NCI-H2196 (cell line): ENCODE measurements around the gene ABLIM2.

Source experiments
- DNase-seq: peaks from one replicate; lab custom pipeline; 2025; ENCODE audit not compliant: unreplicated experiment; lab: John Stamatoyannopoulos, UW

Gene ABLIM2

DNA sequence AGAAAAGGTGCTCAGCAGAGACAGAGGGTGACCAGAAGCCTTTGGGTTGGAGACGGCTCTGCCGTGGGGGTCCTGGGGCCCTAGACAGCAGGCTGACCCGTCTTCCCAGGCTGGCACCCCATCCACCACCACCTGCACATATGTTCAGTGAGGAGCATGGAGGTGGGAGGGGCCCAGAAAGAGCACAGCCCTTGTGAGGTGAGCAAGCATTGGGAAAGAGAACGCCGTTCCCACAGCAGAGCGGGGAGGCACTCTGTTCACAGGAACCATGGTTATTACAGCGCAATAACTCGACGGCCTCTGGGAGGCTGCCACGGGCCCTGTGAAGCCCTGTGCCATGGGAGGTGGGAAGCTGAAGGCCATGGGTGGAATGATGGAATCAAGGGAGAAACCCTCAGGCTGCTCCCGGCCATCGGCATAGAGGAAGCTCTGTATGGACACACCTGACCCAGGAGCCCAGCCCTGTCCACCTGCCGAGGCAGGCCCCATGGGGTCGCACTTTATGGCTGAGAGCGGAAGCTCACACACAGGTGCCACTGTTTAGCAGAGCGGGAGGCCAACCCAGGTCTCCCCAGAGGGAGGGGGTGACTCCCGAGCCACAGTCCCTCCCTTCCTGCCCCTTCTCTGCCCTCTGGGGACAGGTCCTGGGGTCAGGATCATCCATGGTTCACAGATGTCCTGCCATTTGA, 125.4 kb downstream of the ABLIM2 start:
- no peak for DNase-seq

DNA sequence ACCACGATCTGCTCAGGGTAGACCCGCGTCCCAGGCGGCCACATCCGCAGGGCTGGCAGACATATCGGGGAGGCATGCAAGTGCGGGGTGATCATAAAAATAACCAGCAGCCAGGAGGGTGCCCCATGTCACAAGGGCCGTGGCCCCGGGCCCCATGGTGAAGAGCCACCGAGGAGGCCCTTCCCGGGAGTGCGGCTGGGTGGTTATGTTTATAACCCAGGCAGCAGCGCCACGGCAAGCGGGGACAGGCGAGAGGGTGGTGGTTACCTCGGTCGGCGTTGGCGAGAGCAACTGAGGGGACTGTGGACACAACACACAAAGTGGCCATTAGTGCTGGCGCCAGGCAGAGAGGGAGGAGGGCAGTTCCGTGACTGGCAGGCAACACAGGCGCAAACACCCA, 126.2 kb downstream of the ABLIM2 start:
- no peak for DNase-seq

DNA sequence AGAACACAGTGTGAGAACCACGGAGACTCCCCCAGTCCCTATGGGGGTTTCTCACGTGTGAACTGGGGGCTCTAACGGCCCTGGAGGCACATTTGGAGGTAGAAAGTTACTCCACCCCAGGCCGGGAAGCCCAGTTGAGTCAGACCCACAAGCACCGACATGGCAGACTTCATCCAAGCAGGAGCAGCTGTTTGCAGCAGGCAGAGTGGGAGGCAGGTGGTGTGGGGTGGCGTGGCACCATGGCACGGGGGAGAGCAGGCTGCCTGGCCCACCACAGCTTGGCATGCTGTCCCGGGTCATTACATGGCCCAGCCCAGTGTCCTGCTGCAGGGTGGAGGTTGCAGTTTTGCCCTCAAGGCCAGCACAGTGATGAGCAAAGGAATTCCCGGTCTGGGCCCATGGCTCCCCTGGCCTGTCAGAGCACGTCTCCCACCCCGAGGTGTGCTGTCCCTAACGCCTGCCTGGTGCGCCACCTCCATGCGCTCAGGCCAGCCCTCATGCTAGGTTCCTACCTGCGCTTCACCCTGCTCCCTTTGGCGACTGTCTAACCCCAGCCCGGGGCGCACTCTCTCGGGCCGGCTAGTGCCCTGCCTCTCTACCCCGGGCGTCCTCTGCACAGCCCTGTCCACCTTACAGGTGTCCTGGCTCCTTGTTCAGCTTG, 128.4 kb downstream of the ABLIM2 start:
- no peak for DNase-seq

DNA sequence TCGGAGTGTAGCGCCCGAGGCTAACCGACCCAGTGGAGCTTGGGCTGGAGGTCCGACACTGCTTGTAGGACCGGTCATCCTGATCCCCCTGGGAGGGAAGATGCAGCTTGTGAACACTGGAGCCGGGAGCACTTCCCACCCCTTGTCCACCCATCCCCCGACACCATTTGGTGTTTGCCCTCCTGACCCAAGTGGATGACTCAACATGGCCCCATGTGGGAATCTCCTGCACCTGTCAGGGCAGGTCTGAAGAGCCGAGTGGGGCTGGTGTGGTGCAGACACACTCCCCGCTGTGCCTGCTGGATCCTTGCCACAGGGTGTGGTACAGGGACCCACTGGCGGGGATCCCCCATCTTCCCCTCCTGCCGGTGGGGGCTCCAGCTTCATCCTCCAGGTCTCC, 128.9 kb downstream of the ABLIM2 start:
- DNase-seq = peak; percentile 40

DNA sequence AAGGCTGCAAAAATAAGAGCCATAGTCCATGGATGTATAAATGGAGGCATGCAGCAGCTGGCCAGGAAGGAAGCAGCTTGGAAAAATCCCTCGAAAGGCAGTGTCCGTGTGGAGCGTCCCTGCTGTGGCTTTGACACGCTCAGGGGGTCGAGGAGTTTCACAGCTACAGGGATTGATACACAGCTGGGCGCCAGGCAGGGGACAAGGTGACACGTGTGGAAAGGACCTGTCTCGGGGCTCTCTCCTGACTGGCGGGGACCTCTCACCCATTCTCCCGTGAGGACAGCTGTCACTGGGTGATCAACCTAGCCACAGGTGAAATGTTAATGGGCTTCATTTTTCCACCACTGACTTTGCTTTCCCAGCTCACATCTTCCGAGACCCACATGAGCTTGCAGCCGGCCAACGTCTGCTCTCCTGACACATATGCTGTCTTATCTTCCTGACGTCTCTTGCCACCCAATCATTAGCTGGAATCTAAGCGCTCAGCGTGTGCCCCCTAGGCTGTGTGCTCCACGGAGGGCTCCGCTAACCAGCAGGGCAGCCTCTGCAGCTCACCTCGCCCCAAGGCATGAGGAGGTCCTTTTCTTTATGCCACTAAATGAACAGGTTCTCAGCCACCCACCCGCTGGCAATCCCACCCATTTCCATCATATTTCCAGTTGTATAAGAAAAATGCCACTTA, 129.6 kb downstream of the ABLIM2 start:
- no peak for DNase-seq

DNA sequence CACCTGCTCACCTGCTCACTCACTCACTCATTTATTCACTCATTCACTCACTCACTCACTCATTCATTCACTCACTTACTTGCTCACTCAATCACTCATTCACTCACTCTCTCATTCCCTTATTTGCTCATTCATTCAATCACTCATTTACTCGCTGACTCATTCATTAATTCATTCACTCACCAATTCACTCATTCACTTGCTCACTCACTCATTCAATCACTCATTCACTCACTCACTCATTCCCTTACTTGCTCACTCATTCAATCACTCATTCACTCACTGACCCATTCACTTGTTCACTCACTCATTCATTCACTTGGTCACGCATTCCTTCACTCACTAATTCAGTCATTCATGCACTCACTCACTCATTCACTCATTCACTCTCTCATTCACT, 130.2 kb downstream of the ABLIM2 start:
- no peak for DNase-seq

DNA sequence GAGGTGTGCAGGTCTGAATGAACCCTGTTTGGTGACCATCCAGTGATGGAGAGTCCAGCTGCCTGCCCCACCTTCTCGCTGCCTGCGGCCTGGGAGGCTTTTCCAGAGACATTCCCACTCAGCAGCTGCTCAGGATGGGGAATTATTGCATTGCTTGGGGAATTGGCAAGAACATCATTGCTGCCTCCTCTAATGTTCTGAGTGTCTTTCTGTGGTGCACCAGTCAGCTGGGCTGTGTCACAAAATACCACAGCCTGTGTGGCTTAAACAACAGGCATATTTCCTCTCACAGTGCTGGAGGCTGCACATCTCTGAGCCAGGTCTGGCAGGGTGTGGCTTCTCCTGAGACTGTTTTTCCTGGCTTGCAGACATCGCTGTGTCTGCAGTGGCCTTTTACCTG, 132.2 kb downstream of the ABLIM2 start:
- no peak for DNase-seq

DNA sequence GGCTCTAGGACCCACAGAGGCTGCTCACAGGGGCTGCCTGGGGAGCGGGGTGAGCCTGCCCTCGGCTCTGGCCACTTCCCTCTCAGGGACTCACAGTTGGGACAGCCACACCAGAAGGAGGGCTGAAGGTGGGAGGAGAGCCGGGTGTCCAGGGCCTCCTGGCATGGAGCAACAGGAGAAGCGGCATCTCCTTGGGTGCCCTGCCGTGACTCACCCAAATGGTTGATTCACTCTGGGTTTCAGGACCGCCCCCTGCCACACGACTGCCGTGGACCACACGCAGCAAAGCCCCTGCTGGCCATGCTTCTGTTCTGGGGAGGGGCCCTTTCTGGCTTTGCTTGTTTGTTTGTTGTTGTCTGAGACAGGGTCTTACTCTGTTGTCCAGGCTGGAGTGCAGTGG, 132.9 kb downstream of the ABLIM2 start:
- DNase-seq = no peak

DNA sequence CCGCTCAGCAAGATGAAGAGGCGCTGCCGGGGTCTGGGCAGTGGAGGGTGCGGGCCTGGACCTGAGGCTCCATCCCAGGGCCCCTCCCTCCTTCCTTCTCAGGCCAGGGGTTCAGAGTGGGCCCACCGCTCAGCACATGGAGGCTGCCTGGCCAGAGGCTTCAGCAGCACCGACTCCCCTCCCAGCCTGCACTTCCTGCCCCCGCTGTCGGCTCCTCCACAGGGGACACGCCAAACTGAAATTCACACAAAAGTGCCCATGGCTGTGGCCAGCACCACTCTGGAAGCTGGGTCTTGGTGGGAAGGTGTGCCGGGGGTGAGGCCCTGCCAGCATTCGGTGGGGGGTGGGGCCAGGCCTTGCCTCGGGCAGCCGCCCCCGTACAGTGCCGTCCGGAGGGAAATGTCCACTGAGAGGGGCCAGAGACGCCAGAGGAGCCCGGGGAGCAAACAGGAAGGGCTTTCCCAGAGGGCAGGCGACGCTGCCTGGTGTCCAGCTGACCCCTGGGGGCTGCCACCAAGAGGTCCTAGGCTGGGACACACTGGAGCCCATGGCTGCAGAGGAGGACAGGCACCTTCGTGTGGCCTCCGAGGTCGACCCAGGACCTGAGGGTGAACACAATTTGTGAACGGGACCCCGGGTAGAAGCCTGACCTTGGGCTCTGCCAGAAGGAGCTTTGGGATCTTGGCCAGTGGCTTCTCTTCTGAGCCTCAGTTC, 134.4 kb downstream of the ABLIM2 start:
- DNase-seq = no peak

DNA sequence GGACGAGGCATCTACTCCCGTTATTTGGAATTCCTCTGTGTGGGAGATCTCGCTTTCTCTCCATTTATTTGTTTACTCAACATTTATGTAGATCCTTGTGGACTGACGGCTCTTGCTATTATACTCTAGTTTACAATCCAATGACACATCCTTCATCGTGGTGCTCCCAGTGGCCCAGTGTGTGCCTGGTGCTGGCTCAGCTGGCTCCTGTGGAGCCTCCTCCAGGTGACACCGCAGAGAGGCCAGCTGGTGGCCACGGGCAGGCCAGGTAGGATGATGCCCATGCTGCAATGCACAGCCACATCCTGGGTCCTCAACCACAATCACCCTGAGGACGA, 134.9 kb downstream of the ABLIM2 start:
- DNase-seq = no peak

DNA sequence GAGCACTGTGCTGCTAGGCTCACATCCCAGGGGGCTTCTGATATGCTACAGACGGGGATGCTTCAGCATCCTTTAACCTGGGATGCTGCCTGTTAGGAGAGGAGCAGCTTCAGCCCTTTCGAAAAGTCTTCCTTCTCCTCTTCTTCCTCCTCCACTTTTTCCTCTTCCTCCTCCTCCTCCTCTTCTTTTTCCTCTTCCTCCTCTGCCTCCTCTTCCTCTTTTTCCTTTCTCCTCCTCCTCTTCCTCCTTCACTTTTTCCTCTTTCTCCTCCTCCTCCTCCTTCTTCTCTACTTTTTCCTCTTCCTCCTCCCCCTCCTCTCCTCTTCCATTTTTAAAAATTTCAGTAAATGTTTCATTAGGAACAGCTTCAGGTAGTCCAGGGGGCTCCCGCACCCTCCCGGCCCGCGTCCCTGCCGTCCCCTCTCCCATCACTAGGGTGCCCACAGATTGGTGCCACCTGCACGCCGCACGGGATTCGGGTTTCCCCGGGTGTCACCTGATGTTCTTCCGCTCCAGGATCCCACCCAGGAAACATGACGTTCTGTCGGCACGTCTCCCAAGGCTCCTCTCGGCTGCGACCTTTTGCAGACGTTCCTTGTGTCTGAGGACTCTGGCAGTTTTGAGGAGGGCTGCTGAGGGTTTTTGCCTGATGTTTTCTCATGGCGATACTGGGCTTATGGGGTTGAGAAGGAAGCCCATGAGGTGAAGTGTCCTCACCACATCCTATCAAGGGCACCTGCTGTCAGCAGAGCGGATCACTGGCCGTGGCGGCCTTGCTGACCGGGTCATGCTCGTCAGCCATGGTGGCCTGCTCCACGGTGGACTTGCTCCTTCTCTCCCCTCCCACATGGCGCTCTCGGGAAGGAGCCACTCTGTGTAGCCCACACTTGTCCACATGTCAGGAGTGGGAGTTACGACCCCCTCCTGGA, 135.6 kb downstream of the ABLIM2 start:
- no peak for DNase-seq

DNA sequence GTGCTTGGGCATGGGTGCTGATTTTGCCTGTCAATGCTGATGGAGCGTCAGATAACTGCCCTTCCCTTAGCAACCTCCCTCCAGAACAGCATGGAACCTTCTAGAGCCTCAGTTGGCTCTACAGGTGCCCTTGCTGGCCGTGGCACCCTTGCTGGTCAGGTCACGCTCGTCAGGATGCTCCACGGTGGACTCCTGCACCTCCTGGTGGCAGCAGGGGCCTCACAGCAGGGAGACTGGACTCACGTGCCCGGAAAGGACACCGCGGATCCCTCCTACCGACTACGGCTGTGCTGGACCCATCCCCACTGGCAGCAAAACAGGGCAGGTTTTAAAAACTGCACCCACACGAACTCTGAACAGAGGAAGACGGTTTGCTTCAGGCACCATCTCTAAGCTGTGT, 136.8 kb downstream of the ABLIM2 start:
- DNase-seq = no peak

DNA sequence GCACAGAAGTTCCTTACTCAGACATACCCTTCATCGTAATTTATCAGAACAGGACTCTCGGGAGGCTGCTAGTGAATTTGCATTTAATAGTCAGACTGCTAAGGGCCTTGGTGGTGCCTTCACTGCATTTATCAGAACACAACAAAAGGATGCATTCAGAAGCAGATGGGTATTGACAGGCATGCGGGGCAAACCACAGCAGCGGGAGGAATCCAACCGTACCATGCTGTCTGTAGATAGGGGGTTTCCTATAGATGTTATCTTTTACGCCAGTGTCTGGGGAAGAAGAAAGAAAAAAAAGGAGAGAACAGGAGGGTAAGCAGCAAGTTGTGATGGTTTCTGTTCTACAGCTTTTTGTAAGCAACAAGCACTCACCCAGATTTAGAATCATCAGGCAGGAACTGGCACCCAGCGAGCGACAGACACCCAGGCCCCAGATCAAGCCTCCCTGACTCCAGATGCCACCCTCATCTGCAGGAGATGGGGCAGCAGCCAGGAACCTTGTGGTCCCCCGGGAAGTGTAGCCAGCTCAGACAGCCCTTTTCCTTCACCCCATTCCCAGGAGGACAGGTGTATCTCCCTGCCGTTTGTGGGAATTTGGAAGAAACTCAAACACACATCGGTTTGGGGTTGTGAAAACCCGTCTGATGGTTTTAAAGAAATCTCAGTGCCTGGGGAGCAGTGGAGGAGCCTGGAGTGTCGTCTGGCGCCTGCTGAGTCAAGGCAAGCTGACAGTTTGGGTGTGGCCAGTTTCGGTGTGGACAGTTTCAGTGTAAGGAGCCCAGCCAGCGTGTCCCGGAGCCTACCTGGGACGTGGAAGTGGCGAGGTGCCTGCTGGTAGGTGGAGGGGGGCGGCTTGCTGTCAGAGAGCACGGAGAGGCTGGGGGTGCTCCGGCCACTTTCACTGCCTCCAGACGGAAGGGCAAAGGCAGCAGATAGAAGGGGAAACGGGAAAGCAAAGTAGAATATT, 138.9 kb downstream of the ABLIM2 start:
- no peak for DNase-seq

DNA sequence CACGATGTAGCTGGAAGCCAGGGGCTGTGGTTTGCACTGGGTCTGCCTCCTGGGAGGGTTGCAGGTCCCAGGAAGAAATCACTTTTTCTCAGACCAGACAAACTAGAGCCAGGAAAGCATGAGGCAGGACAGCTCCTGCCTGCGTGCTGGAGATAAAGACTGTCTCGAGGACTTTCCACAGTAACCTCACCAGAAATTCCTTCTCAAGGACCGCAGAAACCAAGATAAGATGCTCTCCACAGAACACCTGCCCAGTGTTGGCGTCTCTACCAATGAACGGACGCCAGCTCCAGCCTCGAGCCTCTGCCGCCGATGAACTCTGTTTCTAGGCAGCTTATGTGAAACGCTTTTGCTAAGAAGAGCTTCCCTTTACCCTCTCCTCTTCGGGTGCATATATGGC, 142.1 kb downstream of the ABLIM2 start:
- no peak for DNase-seq

DNA sequence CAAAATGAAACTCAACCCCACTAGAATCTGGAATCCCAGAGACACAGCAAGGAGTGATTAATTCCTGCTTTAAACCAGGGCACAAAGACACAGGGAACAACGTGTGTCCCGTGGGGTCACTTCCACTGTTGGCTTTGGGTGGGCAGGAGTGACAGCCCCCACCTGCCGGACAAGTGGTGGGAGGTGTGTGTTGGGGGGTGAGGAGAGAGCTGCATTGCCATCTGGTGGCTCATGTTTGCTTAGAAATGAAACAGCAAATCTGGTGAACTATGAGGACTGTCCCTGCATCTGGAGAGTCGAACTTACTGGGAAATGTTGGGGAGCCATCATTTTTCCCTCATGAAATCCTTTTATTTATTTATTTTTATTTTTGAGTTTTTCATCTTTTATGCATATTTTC, 143.1 kb downstream of the ABLIM2 start:
- no peak for DNase-seq

DNA sequence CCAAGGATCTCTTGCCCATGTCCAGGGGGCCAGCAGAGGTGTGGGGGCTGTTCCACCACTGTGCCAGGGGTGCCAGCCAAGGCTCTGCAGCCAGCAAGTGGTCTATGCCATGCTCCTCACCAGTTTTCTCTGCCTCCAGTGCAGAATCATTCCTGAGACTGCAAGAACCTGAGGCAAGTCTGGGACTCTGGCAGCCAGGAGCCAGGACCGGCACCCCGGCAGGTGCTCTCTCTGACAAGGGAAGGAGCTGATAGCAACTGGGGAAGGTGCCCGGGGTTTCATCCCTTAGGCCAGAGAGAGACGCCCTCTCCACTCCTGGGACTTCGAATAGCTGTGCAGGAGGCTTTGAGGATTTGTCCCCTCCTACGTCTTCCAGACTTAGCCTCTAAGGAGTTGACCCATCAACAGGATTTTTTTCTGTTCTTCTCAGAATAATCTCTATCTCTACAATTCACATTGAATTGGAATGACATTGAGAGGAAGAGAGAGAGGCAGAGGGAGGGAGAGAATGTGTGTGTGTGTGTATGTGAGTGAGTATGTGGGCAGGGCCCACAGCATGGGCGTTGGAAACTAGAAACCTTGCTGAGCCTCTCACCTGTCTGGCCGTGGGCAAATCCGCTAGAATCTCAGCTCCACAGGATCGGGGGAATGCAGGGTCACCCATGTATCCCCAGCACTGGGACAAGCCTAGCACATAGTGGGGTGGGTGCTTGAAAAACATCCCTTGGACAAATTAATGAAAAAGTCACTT, 144.5 kb downstream of the ABLIM2 start:
- no peak for DNase-seq

DNA sequence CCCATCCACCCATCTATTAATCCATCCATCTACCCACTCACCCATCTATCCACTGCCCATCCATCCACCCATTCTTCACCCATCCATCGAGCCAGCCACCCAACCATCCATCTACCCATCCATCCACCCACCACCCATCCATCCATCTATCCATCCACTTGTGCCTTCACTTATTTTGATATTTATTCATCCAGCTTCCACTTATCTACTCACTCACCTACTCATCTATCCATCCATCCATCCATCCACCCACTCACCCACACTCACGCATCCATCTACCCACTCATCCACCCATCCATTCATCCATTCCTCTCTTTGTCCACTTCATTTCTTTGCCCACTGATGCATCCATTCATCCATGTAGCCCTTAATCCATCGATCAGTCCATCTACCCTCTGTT, 146.1 kb downstream of the ABLIM2 start:
- DNase-seq = no peak

DNA sequence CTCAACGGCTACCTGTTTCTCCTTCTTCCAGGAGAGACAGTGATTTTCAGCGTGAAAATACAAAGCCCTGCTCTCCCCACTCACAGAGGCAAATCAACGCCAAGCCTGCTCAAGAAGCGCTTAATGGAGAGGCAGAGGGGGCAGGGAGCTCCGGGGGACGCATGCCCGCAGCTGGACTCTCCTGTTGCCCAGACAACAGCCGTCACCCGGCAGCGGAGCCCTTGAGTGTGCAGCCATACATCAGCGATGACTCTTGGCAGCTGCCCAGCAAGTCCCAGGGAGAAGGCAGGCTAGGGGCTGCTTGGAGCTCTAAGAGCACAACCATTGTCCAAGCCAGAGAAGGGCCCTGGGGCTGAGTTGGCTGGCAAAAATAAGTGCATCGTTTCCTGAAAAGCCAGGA, 148.0 kb downstream of the ABLIM2 start:
- DNase-seq = peak; percentile 95
